ENCODE data around the gene SSRP1. TPM values are rescaled to one million over a fixed set of nuclear protein-coding genes. Genes with fewer than 3 reads are reported as not detected.

The SSRP1 gene
- total and polyA plus RNA-seq, 9 of the 15 experiments (the other 6 are each of a cell fraction or from before 2014, with no cell fraction given) = 91.1 to 416 (median 245) TPM

GRCh38 chr11:57303990-57304579, 31.6 kb downstream of the SSRP1 start:
- intact Hi-C loops (cut with micrococcal nuclease) = no loop called here
- Histone ChIP-seq H3K9me3 (replicated peaks; ENCODE audit: control insufficient read depth, insufficient read depth, low read depth, low read length) (no peaks in the 10 kb centered on the region; the same call in 1 of the 2 replicates), H3K36me3 (ENCODE audit: control insufficient read depth, insufficient read depth, low read length) (peaks cover 54% of the 10 kb centered on the region; the same call in 2 of the 3 replicates), H4K20me1 (replicated peaks; ENCODE audit: control insufficient read depth, insufficient read depth, low read length) (0 out of 2 replicates have a peak, but pooled peaks cover 6% of the 10 kb centered on the region), H3K9ac (ENCODE audit: insufficient read depth in 1 of 2, low read depth in 2 of 2, low read length in 2 of 2) (peak overlapping the region in 1 of 2 experiments; percentile 68; a peak in 2 of 4 replicates), H3K27me3 (ENCODE audit: control insufficient read depth in 2 of 2, insufficient read depth in 2 of 2, low read length in 2 of 2) (no peaks in the 10 kb centered on the region), H3K4me2 (ENCODE audit: insufficient read depth, low read length) (no peak overlapping the region), H3K79me2 (ENCODE audit: control insufficient read depth, insufficient read depth, low read length) (no peaks in the 10 kb centered on the region; the same call in 2 of the 3 replicates), H3K9me1 (ENCODE audit: control insufficient read depth, insufficient read depth, low read length) (no peaks in the 10 kb centered on the region), H3K27ac (ENCODE audit: extremely low read depth, low read depth, low read length) (no peak overlapping the region), H2AFZ (ENCODE audit: low read depth, low read length) (no peak overlapping the region), H3K4me1 (replicated peaks in 1 of 2; ENCODE audit: control insufficient read depth in 2 of 2, insufficient read depth in 2 of 2, low read length in 2 of 2) (peaks cover 7 to 22% of the 10 kb centered on the region in 2 experiments; a peak in 4 of 5 replicates), H3K4me3 (no peak overlapping the region)
- peak; percentile 47 for ATAC-seq
- peak in 1 of 4 experiments; percentile 47 for DNase-seq (ENCODE audit: extremely low read depth in 1 of 4, low spot score in 3 of 4)
- 72% methylated on average over 5 of the region's 8 CpGs for WGBS (ENCODE audit: insufficient coverage, low coverage, missing lambda C conversion rate)
- FAIRE-seq = no peak
- ChIA-PET CTCF (ENCODE audit: low intra/inter-chr PET ratio) (no interaction called here), POLR2A (interaction anchor here (0.5 to 1.5 kb wide), 4 partner anchors 11 to 787 kb away, joined by 3 to 6 read pairs (median 3); no protein-coding TSS in a partner anchor)
- BruUV-seq (replicated peaks) = no TSS peak
- in situ Hi-C loops (cut with MboI) = no loop called here
- no peak for TF ChIP-seq ETV5 (CRISPR knock-in tag; IDR thresholded peaks at IDR 0.05; ENCODE audit: low read depth)
- TF ChIP-seq NFIC (IDR thresholded peaks at IDR 0.05) = peak; percentile 89
- peak; percentile 29; the same call in 1 of the 2 replicates for TF ChIP-seq PKNOX1 (IDR thresholded peaks at IDR 0.05)
- no peak for TF ChIP-seq CBX8 (IDR thresholded peaks at IDR 0.05; ENCODE audit: borderline replicate concordance, extremely low read depth, low read depth, low read length, poor library complexity, severe bottlenecking)
- TF ChIP-seq MEIS2 (IDR thresholded peaks at IDR 0.05; ENCODE audit: partially characterized antibody) = peak; percentile 48

Data from K562 (cell line).